KG1 (cell line): ENCODE data around the gene SCYGR5.
"Not testable (repeated sequence)": the region's sequence is repeated elsewhere in the genome, so short reads cannot be mapped to it uniquely, and the experiment has no call there.

ENCODE experiments used
- DNase-seq: peaks from one replicate; lab custom pipeline; 2025; lab: John Stamatoyannopoulos, UW

SCYGR5 gene

GRCh38 chr2:227666631-227667170, at the start of gene SCYGR5:
Gene SCYGR5, plus strand, starts transcription at chr2:227666804. Its CDS starts 0 bp downstream, at chr2:227666804.
- not testable (repeated sequence) for DNase-seq

- no peak for DNase-seq
Observed at GRCh38 chr2:227617316-227618230, 49.0 kb upstream of the SCYGR5 start, which contains the start of gene SCYGR4. Gene SCYGR4, plus strand, starts transcription at chr2:227617498. Its CDS starts 0 bp downstream, at chr2:227617498.

- no peak for DNase-seq
Observed at GRCh38 chr2:227623226-227623625, 43.4 kb upstream of the SCYGR5 start.

GRCh38 chr2:227625420-227625819, 41.2 kb upstream of the SCYGR5 start:
- DNase-seq = no peak

GRCh38 chr2:227626580-227627151, 39.9 kb upstream of the SCYGR5 start:
- no peak for DNase-seq

GRCh38 chr2:227627769-227628168, 38.8 kb upstream of the SCYGR5 start:
- DNase-seq = no peak

GRCh38 chr2:227629435-227629834, 37.2 kb upstream of the SCYGR5 start:
- DNase-seq = no peak

GRCh38 chr2:227630322-227630721, 36.3 kb upstream of the SCYGR5 start:
- no peak for DNase-seq

- DNase-seq = no peak
Observed at GRCh38 chr2:227632827-227633226, 33.8 kb upstream of the SCYGR5 start.

GRCh38 chr2:227634201-227634600, 32.4 kb upstream of the SCYGR5 start:
- DNase-seq = no peak

GRCh38 chr2:227642656-227643055, 23.9 kb upstream of the SCYGR5 start:
- no peak for DNase-seq

- no peak for DNase-seq
Observed at GRCh38 chr2:227643990-227644551, 22.5 kb upstream of the SCYGR5 start.

GRCh38 chr2:227653419-227653818, 13.2 kb upstream of the SCYGR5 start:
- DNase-seq = no peak

- no peak for DNase-seq
Observed at GRCh38 chr2:227654426-227654825, 12.2 kb upstream of the SCYGR5 start.

GRCh38 chr2:227655454-227655853, 11.2 kb upstream of the SCYGR5 start:
- no peak for DNase-seq

GRCh38 chr2:227657199-227657845, 9.3 kb upstream of the SCYGR5 start:
- no peak for DNase-seq

GRCh38 chr2:227661025-227661649, 5.5 kb upstream of the SCYGR5 start:
- no peak for DNase-seq

GRCh38 chr2:227661827-227662226, 4.8 kb upstream of the SCYGR5 start:
- no peak for DNase-seq

GRCh38 chr2:227665189-227665940, 1.2 kb upstream of the SCYGR5 start:
- no peak for DNase-seq

- DNase-seq = no peak
Observed at GRCh38 chr2:227671170-227671905, 4.7 kb downstream of the SCYGR5 start.
